ENCODE data around the gene SRPK3. TPM values are rescaled to one million over a fixed set of nuclear protein-coding genes. Genes with fewer than 3 reads are reported as not detected.
"Not testable (repeated sequence)": the region's sequence is repeated elsewhere in the genome, so short reads cannot be mapped to it uniquely, and the experiment has no call there.

Gene SRPK3, protein sequence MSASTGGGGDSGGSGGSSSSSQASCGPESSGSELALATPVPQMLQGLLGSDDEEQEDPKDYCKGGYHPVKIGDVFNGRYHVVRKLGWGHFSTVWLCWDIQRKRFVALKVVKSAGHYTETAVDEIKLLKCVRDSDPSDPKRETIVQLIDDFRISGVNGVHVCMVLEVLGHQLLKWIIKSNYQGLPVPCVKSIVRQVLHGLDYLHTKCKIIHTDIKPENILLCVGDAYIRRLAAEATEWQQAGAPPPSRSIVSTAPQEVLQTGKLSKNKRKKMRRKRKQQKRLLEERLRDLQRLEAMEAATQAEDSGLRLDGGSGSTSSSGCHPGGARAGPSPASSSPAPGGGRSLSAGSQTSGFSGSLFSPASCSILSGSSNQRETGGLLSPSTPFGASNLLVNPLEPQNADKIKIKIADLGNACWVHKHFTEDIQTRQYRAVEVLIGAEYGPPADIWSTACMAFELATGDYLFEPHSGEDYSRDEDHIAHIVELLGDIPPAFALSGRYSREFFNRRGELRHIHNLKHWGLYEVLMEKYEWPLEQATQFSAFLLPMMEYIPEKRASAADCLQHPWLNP
- total RNA-seq = 0.17 and 0.25 TPM in 2 replicates

DNA sequence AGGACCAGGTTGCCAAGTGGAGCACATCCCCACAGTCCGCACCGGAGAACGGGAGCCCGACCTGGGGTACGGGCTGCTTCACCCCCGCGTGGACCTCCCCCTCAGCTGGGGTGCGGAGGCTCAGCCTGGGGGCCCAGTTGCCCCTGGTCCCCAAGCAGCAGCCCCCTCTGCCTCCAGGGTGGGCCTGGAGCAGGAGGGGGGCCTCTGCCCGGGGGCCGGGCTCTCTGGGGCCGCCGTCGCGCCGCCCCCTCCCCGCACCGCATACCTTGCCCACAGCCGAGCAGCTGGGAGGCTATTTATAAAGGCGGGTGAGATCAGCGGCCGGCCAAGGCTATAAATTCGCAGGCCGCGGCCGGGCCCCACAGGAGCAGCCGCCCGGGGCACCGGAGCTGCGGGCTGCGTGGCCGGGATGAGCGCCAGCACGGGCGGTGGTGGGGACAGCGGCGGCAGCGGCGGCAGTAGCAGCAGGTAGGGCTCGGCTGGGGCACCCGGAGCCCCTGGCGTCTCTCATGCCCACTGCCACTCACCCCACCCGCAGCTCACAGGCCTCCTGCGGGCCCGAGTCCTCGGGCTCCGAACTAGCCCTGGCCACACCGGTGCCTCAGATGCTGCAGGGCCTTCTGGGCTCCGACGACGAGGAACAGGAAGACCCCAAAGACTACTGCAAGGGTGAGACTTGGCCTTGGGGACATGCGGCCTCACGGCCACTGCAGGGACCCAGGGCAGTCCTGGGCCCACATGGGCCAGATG is at the start of gene SRPK3:
Gene SRPK3 (plus strand): TSS at position 364 of the 750 bp plus-strand sequence. CDS start 46 bp downstream, at position 410.
- no peak for DNase-seq (ENCODE audit: low read depth)

DNA sequence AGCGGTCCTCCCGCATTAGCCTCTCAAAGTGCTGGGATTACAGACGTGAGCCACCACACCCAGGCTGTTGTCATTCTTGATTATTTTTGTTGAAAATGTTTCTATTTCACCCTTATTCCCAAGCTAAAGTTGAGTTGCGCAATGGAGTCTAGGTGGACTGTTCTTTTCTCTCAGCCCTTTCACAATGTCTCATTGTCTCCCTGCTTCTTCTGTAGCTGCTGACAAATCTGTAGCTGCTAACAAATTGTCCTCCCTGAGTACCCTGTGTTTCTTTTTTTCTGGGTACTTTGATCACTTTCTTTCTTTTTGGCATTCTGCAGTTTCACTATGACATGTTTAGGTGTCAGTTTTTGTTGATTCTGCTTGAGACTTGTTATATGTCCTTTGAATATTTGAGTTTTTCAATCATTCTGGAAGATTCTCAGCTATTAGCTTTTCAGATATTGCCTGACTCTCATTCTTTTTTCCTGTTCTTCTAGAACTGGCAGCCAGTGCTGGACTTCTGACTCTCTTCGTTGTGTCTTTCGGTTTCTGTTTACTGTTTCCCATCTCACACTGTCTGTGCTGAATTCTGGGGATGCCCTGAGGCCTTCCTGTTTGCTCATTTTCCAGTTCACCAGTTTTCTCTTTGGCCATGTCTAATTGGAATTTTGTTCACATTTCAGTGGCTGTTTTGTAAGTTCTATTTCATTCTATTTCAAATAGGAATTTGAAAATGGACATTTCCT is 49.6 kb upstream of the SRPK3 start:
- peak; percentile 47 for DNase-seq (ENCODE audit: low read depth)

DNA sequence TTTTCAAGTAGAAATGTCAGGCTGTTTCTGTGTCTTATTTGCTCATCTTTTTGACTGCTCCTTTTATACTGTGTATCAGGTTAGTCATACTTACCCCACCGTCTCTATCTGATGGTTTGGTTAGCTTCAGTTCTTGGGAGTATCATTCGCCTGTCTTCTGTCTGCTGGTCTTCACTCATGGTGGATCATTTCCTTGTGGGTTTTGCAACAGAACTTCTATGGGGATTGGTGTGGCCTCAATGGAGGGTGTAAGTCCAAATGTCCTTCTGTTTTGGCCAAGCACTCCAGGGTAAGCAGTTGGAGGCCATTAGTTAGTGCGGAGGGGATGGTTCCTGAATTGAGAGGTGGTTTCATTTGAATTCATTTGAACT is 49.0 kb upstream of the SRPK3 start:
- no peak for DNase-seq (ENCODE audit: low read depth)

DNA sequence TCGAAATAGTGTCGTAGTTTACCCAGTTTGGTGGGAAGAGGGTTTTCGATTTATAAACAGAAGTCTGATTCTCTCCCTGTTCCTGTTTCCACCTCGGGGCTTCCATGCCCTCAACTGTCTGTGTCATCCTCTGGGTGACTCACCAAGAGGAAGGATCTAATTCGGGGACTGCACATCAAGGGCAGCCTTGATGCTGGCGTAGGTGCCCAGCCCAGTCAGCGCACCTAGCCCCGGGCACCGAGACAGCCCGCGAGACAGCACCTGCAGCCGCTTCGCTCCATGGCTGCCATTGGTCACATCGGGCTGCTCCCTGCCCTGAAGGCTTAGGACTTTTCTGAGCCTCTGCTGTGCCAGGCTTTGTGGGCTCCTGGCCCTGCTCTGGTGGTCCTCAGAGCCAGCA is 48.4 kb upstream of the SRPK3 start:
- DNase-seq (ENCODE audit: low read depth) = no peak

DNA sequence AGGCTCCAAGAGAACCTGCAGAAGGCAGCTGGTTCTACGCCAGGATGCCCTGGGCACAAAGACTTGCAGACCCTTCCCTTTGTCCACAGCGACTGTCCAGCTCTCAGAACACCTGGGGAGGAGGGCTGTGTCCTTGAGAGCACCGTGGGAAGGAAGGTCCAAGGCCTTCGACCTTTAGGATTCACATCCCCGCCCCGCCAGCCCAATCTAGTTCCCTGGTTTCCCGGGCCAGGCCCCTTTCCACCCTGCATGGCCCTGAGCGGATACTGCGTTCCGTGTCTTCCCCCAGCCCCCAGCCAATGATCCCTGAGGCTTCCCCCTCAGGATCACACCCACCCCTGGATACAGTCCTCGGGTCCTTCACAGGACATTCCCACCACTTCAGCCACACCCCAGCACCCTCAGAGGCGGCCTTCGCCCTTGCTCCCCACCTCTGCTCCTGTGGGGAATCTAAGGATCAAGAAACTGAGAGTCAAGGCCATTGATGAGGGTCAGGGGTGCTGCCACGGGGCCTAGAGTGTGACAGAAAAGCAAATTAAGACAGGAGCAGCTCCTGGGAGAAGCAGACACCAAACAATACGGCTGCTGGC is 47.1 kb upstream of the SRPK3 start:
- DNase-seq (ENCODE audit: low read depth) = no peak

DNA sequence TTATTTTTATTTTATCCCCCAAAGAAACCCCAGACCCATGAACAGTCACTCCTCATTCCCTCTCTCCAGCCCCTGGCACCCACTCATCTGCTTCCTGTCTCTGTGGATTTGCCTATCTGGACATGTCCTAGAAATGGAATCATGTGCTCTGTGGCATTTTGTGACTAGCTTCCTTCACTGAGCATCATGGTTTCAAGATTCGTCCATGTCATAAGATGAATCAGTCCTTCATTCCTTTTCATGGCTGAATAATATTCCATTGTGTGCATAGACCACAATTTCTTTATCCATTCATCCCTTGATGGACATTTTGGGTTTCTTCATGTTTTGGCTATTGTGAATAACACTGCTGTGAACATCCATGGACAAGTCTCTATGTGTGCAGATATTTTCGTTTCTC is 46.0 kb upstream of the SRPK3 start:
- no peak for DNase-seq (ENCODE audit: low read depth)

DNA sequence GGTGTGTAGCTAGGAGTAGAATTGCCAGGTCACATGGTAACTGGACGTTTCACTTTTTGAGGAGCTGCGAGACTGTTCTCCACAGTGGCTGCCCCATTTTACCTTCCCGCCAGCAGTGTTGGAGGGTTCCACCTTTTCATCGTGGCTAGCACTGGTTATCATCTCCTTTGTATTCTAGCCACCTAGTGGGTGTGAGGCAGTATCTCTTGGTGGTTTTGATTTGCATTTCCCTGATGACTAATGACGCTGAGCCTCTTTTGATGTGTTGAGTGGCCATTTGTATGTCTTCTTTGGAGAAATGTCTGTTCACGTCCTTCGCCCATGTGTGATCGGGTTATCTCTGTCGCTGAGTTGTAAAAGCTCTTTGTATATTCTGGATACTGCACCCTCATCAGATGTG is 45.6 kb upstream of the SRPK3 start:
- DNase-seq (ENCODE audit: low read depth) = no peak

DNA sequence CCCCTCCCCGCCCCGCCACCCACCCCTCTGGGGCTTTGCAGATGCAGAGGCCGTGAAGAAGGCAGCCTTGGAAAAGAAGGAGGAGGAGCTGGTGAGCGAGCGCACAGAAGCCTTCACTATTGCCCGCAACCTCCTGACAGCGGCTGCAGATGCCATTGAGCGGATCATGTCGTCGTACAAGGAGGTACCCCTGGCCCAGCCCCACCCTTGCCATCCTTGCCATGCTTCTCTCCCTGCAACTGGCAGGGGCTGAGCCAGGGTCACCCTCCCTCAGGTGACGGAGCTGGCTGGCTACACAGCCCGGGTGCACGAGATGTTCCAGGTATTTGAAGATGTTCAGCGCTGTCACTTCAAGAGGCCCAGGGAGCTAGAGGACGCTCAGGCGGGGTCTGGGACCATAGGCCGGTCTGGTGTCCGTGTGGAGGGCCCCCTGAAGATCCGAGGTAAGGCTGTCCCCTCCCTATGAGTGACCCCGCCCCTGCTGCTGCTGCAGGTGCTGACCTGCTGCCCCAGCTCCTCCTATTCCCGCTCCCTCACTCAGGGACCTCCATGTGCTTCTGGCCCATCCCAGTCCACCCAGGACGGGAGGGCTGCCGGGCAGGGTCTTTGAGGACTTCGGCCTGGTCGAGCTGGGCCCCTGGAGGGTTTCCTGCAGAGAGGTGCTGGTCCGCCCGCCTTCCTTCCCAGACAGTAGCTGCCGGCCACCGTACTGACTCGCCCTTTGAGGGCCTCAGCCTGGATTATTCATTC is 44.6 kb upstream of the SRPK3 start:
- DNase-seq (ENCODE audit: low read depth) = no peak

DNA sequence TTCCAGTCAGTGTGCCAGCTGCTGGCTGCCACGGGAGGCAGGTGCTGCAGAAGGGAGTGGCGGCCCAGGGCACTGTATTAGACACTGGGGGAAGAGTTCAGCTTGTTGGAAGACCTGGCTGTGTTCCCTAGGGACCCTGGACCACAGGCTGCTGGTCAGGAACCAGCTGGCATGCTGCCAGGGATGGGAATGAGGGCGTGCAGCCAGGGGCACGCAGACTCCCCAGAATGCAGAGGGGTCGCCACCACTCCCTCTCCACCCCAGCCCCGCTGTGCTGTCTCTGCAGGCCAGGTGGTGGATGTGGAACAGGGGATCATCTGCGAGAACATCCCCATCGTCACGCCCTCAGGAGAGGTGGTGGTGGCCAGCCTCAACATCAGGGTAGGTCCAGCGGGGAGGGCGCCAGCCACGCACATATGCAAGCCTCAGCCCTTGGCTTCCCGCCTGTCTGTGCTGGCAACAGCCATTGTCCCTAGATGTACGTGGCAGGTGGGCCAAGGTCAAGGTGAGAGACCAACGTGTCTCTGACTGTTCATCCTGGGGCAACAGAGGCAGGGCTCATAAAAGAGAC is 43.9 kb upstream of the SRPK3 start:
- no peak for DNase-seq (ENCODE audit: low read depth)

DNA sequence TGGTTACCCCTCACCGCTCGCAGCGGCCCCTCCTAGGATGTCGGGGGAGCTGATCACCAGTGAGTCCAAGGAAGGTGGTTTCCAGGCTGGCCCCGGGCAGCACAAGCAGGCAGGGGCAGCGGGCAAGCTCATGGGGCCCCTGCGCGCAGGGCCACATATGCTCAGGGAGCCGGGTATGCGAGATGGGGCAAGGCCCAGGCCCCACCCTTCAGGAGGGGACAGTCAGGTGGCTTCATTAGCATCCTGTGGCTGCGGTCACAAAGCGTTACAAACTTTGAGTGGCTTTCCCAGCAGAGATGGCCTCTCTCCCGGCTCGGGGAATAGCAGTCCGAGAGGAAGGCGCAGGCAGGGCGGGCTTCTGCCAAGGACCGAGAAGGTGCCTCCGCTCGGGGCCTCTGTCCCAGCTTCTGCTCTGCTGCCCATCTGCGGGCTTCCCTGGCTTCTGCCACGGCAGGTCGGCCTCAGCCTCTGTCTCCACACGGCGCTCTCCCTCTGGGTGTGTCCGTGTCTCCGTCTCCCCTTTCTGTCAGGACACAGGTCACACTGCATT is 42.7 kb upstream of the SRPK3 start:
- DNase-seq (ENCODE audit: low read depth) = no peak

DNA sequence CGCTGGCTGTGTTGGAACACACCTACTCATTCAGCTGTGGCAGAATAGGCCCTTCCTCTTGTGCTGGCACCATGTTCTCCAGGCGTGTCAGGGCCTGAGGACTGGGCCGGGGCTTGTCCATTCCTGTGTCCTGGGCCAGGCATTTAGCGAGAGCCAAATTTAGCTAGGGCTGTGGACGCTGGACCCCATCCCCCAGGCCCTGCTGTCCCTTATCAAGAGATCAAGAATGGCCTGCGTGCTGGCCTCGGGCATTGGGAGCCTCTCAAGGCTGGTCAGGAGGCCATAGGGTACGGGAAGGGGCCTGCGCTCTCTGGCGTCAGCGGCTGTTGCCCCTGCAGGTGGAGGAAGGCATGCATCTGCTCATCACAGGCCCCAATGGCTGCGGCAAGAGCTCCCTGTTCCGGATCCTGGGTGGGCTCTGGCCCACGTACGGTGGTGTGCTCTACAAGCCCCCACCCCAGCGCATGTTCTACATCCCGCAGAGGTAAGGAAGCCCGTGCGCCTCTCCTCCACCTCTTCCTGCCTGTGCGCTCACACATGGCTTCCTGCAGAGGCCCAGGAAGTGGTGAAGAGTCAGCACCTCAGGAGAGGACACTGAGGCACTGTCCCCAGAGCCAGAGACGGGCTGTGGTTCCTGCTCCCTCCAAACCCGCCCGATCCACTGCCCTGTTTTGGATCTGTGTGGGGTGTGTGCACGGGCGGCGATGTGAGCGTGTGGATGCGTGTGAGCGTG is 40.9 kb upstream of the SRPK3 start:
- no peak for DNase-seq (ENCODE audit: low read depth)

DNA sequence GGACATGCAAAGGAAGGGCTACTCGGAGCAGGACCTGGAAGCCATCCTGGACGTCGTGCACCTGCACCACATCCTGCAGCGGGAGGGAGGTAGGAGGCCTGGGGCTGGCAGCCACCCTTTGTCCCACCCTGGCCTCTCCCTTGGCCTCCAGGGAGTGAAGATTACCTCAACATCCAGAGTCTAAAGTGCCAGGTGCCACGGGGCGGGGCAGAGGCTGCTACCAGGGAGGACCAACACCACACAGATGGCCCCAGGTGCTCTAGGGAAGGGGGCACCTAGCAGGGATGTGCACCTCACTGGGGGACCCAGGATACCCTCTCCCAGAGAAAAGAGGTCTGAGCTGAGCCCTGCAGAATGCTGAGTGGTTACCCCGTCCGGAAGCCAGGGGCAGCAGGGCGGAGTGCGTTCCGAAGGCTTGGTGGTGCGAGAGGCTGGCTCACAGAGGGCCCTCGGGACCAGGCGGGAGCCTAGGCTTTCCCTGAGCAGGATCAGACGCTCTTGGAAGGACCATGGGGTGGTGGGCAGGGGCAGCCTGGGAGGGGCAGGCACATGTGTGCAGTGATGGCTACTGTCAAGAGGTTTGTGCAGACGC is 40.1 kb upstream of the SRPK3 start:
- no peak for DNase-seq (ENCODE audit: low read depth)

DNA sequence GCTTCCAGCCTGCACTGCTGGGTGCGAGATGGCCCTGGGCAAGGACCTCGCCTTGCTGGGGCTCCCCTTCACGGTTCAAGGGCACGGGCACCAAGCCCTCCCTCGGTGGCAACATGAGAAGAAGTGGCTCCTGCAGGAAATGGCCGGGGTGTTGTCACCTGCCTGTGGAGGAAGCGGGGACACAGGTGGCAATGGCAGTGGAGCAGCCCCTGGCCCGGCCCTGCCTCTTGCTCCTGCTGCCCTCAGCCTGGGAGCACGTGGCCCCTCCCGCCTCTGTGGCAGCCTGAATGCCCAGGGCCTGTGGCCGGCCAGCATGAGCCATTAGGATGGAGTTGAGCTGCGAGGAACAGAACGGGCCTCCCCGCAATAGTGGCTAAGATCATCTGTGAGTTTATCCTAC is 39.4 kb upstream of the SRPK3 start:
- DNase-seq (ENCODE audit: low read depth) = no peak

DNA sequence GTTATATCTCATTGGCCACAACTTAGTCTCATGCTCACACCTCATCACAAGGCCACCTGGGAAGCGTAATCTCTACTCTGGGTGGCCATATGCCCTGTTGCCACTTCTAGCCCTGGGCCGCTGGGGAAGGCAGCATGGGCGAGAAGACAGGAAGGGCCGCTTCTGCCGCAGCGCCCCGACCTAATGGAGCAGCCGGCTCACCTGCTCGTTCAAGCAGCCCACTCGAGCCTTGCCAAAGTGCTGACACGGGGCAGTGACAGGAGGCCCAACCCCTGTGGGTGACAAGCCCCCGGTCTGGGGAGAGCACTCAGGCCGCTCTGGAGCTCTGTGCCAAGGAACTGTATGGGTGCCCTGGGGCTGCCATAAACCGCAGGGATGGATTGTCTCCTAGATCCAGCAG is 38.7 kb upstream of the SRPK3 start:
- not testable (repeated sequence) for DNase-seq (ENCODE audit: low read depth)

DNA sequence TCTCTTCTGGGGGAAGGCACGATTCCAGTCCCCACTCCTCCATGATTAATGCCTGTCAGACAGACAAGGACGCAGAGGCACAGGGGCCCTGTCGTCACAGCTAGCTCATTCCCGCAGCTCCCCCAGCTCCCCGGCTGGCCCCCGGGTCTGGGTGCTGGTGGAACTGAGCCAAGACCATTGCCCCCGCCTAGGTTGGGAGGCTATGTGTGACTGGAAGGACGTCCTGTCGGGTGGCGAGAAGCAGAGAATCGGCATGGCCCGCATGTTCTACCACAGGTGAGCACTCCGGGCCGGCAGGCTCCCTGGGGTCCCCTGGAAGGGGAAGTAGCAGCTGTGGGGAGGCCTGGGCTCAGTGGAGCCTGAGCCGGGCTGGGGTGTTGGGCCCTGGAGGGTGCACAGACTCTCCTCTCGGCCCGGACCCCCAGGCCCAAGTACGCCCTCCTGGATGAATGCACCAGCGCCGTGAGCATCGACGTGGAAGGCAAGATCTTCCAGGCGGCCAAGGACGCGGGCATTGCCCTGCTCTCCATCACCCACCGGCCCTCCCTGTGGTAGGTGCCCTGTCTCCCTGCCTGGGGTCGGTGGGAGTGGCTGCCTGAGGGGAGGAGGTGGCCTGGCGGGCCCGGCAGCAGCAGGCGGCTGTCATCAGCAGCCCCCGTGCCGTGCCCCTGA is 37.9 kb upstream of the SRPK3 start:
- not testable (repeated sequence) for DNase-seq (ENCODE audit: low read depth)

DNA sequence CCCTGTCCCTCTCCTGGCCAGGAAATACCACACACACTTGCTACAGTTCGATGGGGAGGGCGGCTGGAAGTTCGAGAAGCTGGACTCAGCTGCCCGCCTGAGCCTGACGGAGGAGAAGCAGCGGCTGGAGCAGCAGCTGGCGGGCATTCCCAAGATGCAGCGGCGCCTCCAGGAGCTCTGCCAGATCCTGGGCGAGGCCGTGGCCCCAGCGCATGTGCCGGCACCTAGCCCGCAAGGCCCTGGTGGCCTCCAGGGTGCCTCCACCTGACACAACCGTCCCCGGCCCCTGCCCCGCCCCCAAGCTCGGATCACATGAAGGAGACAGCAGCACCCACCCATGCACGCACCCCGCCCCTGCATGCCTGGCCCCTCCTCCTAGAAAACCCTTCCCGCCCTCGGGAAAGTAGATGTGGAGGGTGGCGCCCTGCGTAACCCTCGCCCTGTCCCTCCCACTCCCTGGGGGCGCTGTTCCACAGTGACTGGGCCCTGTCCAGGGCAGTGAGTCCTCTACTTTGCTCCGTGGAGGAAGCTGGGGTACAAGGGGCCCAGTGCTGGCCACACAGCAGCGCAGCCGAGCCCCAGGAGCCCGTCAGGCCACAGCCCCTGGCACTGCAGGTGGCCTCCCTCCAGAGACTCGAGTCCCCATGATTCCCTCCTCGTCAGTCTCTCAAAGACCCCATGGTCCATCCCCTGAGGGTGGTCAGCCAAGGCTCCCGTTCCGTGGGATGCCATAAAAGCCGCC is 37.2 kb upstream of the SRPK3 start:
- peak; percentile 1 for DNase-seq (ENCODE audit: low read depth)

DNA sequence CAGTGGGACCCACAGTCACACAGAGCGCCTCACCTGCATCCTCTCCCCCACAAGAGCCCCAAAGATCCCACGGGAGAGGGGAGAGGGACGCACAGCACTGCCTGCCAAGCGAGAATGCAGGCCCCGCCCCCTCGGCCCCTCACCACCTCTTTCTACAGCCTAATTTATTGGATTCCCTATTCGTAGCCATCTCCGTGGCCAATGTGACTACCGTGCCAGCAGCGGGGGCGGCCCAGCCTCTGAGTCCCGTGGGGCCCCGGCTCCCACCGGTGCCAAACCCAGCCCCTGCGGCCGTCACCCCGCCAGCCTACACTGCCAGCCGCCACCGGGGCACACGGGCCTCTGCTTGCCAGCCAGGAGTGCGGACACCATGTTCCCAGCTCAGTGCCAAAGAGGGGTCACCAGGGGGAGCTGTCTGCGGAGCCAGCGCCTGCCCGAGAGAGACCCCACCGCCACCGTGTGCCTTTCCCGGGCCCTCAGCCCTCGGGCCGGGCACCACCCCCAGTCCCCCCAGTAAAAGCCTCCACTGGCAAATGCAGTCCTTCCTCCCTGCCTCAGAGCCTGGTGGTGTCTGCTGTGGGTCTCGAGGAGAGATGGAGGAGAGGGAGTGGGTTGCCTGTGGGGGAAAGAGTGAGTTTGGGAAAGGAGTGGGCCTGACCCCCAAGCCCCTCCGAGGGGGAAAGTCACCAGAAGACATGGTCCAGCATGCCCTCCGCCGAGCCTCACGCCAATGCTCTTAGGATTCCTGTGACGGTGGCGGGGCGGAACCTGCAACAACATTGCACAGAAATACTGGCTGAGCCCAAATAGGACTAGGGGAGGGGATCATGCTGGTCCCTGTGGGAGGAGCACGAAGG is 36.4 kb upstream of the SRPK3 start:
- no peak for DNase-seq (ENCODE audit: low read depth)
